ENCODE data around the gene LY9.

DNA sequence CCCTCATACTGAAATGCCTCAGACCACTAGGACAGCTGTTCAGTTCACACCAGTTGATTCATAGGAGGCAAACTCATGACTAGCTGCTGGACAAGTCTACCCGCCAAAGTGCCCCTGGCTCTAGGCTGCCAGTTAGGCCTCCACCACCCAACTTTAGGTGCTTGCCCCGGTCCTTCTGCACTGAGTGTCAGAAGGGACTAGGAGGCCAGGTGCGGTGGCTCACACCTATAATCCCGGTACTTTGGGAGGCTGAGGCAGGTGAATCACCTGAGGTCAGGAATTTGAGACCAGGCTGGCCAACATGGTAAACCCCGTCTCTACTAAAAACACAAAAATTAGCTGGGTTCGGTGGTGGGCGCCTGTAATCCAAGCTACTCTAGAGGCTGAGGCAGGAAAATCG, 18.9 kb downstream of the LY9 start:
- TF ChIP-seq, protein P1, sequence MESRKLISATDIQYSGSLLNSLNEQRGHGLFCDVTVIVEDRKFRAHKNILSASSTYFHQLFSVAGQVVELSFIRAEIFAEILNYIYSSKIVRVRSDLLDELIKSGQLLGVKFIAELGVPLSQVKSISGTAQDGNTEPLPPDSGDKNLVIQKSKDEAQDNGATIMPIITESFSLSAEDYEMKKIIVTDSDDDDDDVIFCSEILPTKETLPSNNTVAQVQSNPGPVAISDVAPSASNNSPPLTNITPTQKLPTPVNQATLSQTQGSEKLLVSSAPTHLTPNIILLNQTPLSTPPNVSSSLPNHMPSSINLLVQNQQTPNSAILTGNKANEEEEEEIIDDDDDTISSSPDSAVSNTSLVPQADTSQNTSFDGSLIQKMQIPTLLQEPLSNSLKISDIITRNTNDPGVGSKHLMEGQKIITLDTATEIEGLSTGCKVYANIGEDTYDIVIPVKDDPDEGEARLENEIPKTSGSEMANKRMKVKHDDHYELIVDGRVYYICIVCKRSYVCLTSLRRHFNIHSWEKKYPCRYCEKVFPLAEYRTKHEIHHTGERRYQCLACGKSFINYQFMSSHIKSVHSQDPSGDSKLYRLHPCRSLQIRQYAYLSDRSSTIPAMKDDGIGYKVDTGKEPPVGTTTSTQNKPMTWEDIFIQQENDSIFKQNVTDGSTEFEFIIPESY (IDR thresholded peaks at IDR 0.05): no peak
- no peak for TF ChIP-seq JUND (IDR thresholded peaks at IDR 0.05)
